GM21367 (cell line): ENCODE results near the gene SYPL1.
A peak's percentile ranks its signal among the peaks of the same experiment; 100 is the strongest.

Experiments
- ATAC-seq: cut with Tn5 transposase; IDR thresholded peaks from one replicate; pipeline ENCODE4 v1.9.1; 2021; ENCODE audit not compliant: unreplicated experiment

Gene SYPL1

DNA sequence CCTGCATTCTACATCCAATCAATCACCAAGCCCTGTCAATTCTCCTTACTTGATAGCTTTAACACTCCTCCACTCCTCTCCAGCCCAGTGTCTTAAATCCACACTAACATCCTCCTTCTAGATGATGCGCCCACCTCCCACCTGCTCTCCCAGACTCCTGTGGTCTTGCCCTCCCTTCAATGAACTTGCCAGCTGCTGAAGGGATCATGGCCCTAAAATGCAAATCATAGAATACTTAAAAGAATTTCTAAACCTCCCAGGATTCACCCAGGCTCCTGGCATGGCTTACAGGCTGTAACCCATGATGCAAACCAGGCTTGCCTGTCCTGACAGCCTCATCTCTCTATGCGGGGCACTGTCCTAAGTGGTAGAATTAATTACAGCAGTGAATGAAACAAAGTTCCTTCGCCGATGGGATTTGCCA is 43.6 kb downstream of the SYPL1 start:
- ATAC-seq, result no peak

DNA sequence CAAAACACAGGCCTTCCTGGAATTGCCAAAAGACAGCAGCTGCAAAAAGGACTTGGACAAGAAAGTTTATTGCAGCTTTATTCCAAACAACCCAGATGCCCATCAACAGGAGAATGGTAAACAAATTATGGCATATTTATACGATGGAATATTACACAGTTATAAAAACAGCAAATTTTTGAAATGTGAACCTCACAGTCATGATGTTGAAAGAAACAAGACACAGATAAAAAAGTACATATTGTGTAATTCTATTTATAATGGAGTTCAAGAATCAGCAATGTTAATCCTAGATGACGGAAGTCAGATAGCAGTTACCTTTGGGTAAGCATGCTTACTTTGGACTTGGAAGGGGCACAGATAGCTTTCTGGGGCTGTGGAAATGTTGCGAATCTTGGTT is 44.4 kb downstream of the SYPL1 start:
- no peak for ATAC-seq

DNA sequence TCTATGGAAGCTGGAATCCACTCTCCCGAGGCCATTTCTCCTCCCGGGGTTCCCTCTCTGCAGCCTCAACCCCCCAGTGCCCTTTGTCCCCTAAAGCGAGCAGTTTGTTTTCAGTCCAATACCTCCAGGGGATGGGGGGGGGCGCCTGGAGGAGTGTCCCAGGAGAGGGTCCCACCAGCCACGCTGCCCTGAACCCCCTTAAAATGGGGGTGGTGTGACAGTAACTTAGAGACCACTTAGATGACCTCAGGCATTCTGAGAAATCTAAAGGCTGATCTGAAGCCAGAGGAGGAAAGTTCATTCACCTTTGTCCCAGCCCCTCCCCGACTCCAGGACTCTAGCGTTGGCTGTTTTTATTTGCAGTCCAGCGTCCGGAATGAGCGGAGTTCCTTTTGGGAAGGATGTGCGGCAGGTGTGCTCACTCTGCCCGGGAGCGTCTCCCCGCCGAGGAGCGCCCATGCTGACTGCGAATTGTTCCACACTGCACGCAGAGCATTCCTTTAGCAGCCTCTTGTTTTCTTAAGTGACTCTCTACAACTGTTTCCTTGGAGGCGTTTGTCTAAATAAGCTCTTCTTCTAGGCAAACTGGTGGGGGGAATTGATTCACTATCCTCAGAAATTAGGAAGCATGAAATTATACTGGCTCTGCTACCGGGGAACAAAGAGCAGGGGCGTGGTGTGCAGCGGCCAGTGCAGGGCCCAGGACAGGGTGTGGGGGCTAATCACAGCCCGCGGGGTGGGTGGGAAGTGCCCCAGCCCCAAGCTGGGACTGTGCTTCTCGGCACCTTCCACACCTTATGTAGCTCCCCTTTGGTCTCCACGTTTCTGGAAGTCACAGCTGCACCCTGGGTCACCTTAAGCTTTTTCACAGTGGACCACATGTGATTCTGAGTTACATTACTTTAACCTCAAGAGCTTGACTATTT is 46.3 kb downstream of the SYPL1 start:
- ATAC-seq, result no peak

DNA sequence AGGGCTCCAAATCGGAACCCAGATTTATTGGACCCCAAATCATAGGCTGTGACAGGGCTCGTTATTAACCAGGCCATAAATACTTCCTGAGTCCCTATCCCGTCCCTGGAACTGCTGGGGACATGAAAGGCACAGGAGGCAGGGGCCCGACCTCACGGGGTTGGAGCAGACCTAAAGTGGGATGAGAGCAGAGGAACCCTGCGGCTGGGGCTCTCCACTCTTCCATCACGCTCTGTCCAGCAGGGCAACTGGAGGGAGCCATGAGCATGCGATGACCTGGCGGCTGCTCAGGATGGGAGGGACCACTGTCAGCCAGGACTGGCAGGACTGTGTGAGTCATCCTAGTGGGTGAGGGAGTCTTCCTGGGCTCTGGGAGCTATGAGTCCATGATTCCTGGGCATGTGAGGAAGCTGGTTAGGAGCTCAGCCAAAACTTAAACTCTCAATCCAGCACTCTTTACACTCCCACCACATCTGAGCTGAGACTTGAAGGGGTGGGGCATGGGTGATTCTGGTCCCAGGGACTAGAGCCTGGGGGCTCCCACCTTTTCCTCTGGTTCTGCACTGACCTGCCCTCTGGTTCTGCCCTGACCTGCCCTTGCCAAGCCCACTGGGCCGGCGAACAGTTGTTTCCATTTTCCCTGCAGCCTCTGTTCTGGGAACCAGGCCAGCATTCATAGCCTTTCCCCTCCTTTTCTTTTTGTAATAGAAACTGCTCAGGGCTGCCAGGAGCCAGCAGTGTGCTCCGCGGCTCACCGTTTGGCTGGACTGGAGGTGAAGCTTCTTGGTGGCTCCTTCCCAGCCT is 47.1 kb downstream of the SYPL1 start:
- no peak for ATAC-seq

DNA sequence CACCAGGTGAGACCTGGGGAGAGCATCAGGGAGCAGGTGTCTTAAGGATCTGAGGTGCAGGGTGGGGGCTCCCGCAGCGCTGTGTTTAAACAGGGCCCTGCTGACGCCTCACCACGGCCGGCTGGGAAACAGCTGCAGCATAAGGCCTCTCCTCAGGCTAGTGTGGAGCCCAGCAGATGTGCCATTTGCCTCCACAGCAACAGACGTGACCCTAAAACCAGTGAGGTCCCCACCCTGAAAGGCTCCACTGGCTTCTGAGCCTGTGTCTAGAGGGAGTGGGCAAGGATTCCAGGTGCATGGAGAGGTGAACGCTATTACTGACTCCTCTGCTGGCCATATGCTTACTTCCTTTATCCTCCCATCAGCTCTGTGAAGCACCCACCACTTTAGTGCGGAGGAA is 47.8 kb downstream of the SYPL1 start:
- ATAC-seq, result no peak

DNA sequence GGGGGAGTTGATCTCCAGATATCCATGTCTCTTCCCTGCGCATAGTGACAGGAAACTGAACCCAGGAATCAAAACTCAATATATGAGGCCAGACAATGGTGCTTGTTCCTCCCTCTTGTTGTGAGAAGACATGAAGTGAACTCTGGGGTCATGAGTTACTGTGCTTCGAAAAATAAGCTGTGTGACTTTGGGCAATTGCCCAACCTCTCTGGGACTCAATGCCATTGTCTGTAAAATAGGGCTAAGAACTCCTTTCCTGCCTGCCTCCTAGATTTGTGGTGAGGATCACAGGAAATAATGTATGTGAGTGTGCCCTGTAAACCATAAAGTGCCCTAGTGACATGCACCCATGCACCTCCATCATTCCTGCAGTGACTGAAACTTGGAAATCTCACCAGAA is 48.4 kb downstream of the SYPL1 start:
- ATAC-seq, result no peak

DNA sequence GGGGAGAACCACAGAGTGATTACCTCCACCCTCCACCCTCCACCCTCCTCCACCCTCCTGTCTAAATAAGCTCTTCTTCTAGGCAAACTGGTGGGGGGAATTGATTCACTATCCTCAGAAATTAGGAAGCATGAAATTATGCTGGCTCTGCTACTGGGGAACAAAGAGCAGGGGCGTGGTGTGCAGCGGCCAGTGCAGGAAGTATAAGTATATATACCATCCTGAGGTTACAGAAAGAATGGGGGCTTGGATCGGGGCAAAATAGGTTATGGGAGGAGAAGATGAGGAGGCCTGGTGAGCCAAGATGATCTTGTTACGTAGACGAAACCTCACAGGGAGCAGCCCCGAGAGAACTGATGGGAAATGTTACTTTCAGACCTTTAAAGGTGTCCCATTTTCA is 49.1 kb downstream of the SYPL1 start:
- no peak for ATAC-seq

DNA sequence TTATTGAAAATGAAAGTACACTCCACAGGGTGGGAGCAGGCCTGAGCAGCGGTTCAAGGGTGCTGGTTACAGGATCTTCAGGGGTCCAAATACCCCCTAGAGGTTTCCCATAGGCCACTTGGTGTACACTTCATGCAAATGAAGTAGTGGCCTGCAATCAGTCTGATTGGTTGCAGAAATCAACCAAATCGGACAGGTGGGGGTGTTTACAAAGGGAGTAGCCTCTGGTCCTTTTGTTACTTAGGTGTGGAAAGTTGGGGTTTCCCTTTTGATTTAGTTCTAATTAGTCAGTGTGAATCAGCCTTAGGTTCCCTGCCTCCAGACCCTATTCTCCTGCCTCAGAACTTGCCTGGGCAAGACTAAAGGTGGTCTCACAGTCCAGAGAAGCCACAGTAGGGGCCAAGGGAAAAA is 49.6 kb downstream of the SYPL1 start:
- no peak for ATAC-seq

DNA sequence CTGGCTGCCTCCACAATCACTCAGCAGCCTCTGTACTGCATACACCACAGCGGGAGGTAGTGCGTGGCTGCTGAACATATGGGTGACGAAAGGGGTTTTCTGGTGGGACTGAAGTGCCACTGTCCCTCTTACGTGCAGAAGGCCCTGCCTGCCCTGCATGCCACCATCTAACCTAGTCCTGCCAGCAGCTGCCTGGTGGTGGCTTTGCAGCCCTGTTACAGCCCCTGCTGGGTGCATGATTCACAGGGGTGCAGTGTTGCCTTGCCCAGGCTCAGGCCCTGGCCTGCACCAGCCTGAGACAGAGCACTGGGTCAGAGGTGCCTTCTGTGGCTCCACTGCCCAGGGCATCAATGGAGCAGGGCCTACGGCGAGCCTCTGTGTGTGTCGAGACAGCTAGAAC is 50.1 kb downstream of the SYPL1 start:
- ATAC-seq, result no peak

DNA sequence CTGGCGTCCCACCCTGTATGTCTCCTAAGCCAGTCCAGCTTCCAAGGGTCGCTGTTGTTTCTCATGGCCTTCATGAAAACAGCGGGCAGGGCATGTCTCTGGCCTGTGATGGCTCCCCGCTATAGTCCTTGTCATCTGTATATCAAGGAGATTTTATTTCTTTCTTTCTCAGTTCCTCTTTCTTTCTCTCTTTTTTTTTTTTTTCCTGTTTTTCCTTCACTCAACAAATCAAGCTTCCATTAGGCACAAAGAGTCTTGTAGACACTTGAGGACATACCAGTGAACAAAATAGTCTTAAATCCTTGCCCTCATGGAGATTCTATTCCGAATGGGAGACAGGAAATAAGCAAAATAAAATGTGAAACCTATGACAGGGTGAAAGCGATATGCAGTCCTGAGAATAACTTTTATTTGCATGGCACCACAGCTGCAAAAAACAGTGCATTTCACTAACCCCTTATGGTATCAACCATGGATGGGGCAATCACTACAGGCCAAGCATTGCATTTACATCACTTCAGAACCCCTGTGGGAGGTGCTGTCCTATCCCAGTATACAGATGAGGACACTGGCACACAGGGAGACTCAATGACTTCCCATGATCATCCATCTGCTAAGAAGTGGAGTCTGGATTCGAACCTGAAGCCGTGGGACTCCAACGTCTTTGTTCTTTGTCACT is 50.7 kb downstream of the SYPL1 start:
- peak; percentile 34 for ATAC-seq

DNA sequence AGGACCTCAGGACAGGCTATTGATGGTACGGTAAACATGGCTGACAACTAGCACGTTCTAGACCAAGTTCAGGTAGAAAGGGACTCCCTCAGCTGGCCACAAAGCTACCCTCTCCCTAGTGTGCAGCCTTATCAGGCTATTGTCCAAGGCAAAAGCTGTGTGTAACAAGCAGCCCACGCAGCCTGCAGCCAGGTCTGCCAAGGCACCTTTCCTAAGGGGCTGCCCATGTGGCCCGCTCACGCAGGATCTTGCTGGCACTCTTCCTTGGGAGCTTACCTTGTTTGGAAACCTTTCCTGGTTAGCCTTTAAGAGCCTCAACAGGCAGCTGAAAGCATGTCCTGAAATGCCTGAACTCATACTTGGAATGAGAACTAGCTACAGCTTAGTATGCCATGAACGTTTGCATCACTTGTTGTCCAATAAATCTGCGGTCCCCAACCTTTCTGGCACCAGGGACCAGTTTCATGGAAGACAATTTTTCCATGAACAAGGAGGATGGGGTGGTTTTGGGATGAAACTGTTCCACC is 51.7 kb downstream of the SYPL1 start:
- no peak for ATAC-seq

DNA sequence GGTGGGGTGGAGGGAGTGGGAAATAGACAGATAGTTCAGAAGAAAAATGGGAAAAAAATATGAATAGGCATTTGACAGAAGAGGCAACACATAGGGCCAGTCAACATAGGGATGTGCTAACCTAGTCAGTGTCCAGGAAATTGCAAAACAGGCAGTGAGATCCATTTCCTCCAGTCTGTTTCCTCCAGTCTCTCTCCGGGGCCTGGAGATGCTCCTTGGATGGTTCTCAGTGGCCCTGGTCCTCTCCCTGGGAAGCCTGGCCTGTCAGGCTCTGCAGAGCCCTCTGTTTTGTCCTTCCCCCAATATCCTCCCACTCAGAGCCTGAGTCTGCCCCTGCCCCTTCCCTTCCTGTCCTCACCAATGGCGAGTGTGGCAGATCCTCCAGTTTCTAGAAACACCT is 52.6 kb downstream of the SYPL1 start:
- no peak for ATAC-seq

DNA sequence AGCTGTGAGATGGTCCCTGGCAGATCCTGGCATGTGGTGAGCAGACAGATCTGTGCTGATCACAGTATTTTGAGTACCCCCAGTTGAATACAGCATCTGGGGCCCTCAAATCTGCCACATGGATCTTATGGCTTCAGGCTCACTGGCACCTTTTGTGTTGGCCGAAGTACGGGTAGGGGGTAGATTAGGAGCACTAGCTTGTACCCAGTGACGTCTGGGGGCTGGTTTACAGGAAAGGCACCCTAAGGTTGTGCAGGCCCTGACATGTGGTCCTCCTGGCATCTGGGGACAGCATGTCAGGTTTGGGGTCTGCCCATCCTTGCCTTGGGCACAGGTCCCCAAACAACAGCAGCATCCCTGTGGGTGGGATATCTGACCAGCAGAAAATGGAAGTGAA is 53.2 kb downstream of the SYPL1 start:
- ATAC-seq, result no peak

DNA sequence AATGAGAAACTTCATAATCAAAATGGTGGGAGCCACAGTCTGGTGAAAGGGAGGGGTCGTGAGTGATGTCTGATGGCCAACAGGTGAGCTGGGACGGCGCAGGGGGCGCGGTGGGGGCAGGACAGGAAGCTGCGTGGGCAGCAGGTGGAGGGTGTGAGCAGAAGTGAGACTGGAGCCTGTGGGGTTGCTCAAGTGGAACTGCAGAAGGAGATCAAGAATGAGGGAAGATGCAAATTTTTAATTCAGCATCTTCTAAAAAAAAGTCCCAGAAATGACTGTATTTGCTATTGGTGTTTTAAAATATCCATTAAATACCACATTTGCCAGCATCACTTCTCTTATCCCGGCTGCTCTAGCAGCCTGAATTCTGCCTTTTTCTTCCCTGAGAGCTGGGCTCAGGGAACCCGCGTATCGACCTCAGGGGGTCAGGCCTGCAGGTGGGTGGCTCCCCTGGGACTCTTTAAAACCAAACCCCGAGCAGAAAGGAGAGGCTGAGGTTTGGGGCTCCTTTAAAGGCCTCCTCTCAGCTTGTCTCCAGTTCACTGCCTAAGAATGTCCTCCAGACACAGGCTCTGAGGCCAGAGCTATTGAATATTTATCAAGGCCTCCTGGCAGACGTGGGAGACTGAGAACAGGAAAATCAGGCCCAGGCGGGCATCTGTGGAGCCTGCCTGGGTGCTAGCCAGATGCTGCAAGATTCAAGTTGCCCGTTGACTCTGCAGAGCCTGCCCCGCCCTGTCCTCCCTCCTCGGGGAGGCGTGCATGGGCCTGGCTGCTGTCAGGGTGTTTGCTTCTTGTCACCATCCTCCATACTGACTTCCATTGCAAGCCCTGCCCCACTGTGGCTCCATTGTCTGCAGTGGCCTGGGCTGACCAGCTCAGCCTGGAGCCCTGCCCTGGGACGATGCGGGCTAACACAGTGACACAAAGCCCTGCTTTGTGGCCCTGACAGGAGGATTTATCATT is 53.9 kb downstream of the SYPL1 start:
- peak; percentile 49 for ATAC-seq

DNA sequence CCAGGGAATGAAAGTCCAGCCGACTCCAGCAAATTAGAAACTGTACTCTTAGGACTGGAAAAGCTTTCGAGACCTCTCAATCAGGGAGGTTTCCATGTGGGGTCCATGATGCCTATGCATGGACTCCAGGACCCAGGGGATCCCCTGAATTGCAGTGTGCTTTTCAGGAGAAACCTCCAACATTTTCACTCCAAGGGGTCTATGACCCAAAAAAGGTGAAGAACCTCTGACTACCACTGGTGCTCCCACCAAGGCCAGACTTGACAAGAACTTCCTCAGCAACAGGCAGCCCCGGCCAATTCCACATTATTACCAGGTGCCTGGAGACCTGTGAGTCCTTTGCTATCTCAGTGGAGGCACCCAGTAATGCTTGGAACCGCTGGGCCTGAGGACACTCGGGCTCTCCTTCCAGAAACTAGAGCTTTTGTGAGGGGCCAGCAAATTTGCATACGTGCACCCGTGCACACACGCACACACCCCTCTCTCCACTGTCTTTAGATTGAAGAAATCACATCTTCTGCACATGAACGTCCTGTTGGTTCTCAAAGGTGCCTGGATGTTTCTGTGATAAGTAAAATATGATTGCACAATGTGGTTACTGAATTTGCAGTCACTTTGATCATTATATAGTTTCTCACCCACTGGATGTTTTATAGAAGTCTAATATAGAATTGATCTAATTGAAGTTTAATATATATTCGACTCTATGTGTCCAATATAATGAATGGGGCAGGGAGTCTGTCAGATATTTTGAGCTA is 54.7 kb downstream of the SYPL1 start:
- no peak for ATAC-seq

DNA sequence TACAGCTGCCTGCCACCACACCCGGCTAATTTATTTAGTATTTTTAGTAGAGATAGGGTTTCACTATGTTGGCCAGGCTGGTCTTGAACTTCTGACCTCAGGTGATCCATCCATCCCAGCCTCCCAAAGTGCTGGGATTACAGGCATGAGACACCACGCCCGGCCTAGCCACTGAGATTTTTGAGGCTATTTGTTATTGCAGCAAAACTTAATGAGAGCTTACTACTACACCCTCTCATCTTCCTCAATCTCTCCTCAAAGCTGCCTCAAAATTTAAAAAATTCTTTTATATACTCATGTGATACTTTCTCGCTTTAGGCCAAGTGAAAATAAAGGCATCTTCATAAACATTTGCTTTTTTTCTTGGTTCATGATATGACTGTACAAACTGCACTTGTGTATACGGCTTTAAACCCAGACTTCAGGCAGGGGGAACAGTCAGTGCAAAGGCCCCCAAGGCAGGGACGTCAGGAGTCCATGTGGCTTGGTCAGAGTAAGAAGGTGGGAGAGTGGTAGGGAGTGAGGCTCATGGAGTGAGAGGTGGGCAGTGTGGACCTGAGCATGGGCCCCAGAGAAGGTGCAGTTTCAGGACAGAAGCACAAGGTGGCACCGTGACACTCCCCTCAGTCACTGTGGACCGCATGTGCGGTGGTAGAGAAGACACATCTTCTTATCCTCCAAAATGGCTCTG is 55.5 kb downstream of the SYPL1 start:
- peak; percentile 39 for ATAC-seq

DNA sequence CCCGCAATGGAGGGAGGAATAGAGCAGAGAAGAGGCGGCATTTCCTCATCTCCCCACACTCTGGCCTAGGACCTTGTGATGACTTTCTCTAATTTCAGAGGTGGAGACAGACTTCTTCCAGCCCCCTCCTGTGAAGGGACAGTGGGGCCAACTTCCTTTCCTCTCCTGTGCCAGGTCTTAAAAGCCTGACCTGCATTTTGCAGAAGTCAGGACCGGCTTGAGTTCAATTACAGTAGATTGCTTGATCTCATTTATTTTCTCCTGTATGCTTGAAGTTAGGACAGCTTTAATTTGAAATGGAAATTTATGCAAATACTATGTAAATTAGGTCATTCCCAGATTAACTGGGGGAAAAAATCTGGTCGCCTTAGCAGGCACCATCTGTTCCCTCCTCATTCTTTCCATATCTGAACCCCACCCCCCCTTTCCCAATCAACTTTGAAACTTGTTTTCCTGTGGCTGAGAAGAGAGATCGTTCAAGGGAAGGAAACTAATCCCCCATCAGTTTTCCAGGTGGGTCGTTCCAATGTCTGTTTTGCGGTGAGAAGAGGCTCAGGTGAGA is 57.1 kb downstream of the SYPL1 start:
- ATAC-seq, result no peak

DNA sequence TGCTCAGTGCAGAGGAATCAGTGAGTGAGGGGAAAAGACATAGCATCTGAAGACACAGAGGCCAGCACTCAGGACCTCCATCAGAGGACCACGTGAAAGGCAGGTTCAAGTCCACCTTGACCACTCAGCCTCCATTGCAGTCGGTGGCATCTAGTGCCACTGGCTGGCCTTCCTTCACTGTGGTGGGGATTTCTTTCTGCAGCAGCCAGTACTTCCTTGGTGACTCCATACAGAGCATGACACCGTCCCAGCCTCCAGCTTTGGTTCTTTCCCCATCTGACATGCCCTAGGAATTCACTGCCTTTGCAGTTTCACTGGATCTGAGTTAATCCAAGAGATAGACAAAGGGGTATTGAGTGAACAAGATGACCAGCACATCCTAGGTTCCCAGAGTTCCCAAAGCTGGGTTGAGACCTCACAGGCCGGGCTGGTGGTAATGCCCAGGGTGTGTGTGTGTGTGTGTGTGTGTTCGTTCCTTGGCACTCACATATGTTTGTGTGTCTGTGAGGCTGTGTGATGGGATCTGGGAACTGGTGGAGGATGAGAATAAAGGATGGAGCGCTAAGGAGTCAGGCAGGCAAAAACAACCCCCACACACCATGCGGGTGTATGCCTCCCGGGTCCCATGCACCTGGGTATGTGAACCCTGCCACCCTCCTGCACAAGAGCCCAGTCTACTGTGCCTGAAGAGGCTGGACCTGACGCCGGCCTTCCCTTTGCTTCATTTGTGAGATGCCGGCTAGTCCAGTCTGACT is 57.8 kb downstream of the SYPL1 start:
- no peak for ATAC-seq
